K562 (cell line): Measurements from ENCODE around the gene ZDHHC8. TPM values are rescaled to one million over a fixed set of nuclear protein-coding genes. Genes with fewer than 3 reads are reported as not detected.

Source experiments
- ATAC-seq: fragments of 200-7000 bp; cut with Tn5 transposase; 3 replicates; pipeline ENCODE4 v1.9.1; 2020; ENCODE audit warnings: moderate library complexity
- BruUV-seq: library from RNA; stranded (reverse); fragments of 400-500 nt; replicated peaks from 2 replicates; lab custom pipeline; 2021; lab: Mats Ljungman, UMichigan
- CTCF ChIA-PET: fragments of 300-600 bp; formaldehyde crosslinking; extraction: SDS; loops from one replicate; lab custom pipeline; 2021; ENCODE audit warnings: low intra/inter-chr PET ratio; lab: Yijun Ruan, JAX
- POLR2A ChIA-PET: fragments of 300-600, 350-650 bp; sonication (Branson Sonifier 250); formaldehyde crosslinking; extraction: SDS; loops from one replicate; lab custom pipeline; 2021; ENCODE audit warnings: antibody characterized with exemption, inconsistent platforms; lab: Yijun Ruan, JAX
- DNase-seq, 4 experiments: peaks; one replicate each; pipeline versions ENCODE4 v3.0.0 to v3.0.0-alpha.2; 2011 to 2018; ENCODE audit warnings: low spot score in 3 of 4, mixed read lengths in 3 of 4; ENCODE audit errors: extremely low read depth in 1 of 4
- FAIRE-seq: peaks from 2 replicates; lab custom pipeline; 2011; peaks lifted over from hg19 to GRCh38; lab: Jason Lieb, UNC
- H2AFZ ChIP-seq: 2 replicates; pipeline ENCODE4 v1.6.0; 2011; ENCODE audit warnings: low read depth, low read length, control low read depth, inconsistent platforms
- H3K27ac ChIP-seq: fragments of 200-600 bp; 3 replicates; pipeline ENCODE4 v1.8.0; 2011; ENCODE audit warnings: low read depth, mild to moderate bottlenecking, control low read depth, inconsistent platforms, low read length, moderate library complexity, mixed read lengths; ENCODE audit errors: extremely low read depth
- H3K27me3 ChIP-seq, 2 experiments: fragments of 300-600 bp in 1 of 2; 2 replicates in 1 of 2; 3 replicates in 1 of 2; pipeline versions ENCODE4 v1.6.0 to v1.8.0; 2011; ENCODE audit warnings: inconsistent platforms in 2 of 2, low read length in 2 of 2, mild to moderate bottlenecking in 1 of 2, mixed read lengths in 1 of 2, moderate library complexity in 1 of 2; ENCODE audit not compliant: control insufficient read depth in 2 of 2, insufficient read depth in 2 of 2
- H3K36me3 ChIP-seq: fragments of 300-600 bp; 3 replicates; pipeline ENCODE4 v1.8.0; 2011; ENCODE audit warnings: mild to moderate bottlenecking, low read length, inconsistent platforms; ENCODE audit not compliant: control insufficient read depth, insufficient read depth
- H3K4me1 ChIP-seq, 2 experiments: fragments of 200-600 bp in 1 of 2; replicated peaks in 1 of 2; 2 replicates in 1 of 2; 3 replicates in 1 of 2; pipeline versions ENCODE4 v1.5.1 to v1.8.0; 2011; ENCODE audit warnings: inconsistent platforms in 2 of 2, low read length in 2 of 2, mild to moderate bottlenecking in 1 of 2, mixed read lengths in 1 of 2, moderate library complexity in 1 of 2; ENCODE audit not compliant: control insufficient read depth in 2 of 2, insufficient read depth in 2 of 2
- H3K4me2 ChIP-seq: 2 replicates; pipeline ENCODE4 v1.6.1; 2011; ENCODE audit warnings: low read length, control low read depth, inconsistent platforms, mixed read lengths; ENCODE audit not compliant: insufficient read depth
- H3K4me3 ChIP-seq: fragments of 200-600 bp; sonication (generic), shearing (Covaris generic); 2 replicates; pipeline ENCODE4 v1.5.1; 2016; ENCODE audit warnings: control low read depth, inconsistent platforms
- H3K79me2 ChIP-seq: fragments of 200-600 bp; 3 replicates; pipeline ENCODE4 v1.8.0; 2011; ENCODE audit warnings: low read length, inconsistent platforms; ENCODE audit not compliant: control insufficient read depth, insufficient read depth
- H3K9ac ChIP-seq, 2 experiments: 2 replicates each; pipeline versions ENCODE4 v1.6.0 to v1.6.1; 2011; ENCODE audit warnings: low read depth in 2 of 2, low read length in 2 of 2, control low read depth in 1 of 2, inconsistent platforms in 1 of 2, mild to moderate bottlenecking in 1 of 2, mixed read lengths in 1 of 2; ENCODE audit not compliant: insufficient read depth in 1 of 2
- H3K9me1 ChIP-seq: one replicate; pipeline ENCODE4 v1.6.0; 2011; ENCODE audit warnings: inconsistent platforms, mild to moderate bottlenecking, low read length, moderate library complexity; ENCODE audit not compliant: control insufficient read depth, insufficient read depth
- H3K9me3 ChIP-seq: replicated peaks from 2 replicates; pipeline ENCODE4 v1.5.1; 2011; ENCODE audit warnings: low read depth, low read length, inconsistent platforms; ENCODE audit not compliant: control insufficient read depth, insufficient read depth
- H4K20me1 ChIP-seq: replicated peaks from 2 replicates; pipeline ENCODE4 v1.6.1; 2011; ENCODE audit warnings: low read length, inconsistent platforms, mixed read lengths; ENCODE audit not compliant: control insufficient read depth, insufficient read depth
- CAMTA2 ChIP-seq: fragments of 250-450 bp; sonication (Bioruptor Pico); conservative IDR thresholded peaks from 2 replicates; pipeline ENCODE4 v1.5.1; 2022
- DACH1 ChIP-seq: fragments of 450-650 bp; IDR thresholded peaks from 2 replicates; pipeline ENCODE4 v1.6.1; 2018; ENCODE audit not compliant: partially characterized antibody
- IRF2 ChIP-seq: sonication (generic); formaldehyde crosslinking; IDR thresholded peaks from 2 replicates; pipeline ENCODE4 v1.8.1; 2022; ENCODE audit warnings: mild to moderate bottlenecking, missing genetic modification reagents
- PCBP1 ChIP-seq: fragments of 200-400 bp; formaldehyde crosslinking; IDR thresholded peaks from 2 replicates; pipeline ENCODE4 v1.6.1; 2018; ENCODE audit warnings: mild to moderate bottlenecking, low read depth, low read length; ENCODE audit not compliant: poor library complexity, severe bottlenecking
- RFX1 ChIP-seq: fragments of 450-650 bp; IDR thresholded peaks from 2 replicates; pipeline ENCODE4 v1.6.1; 2016; ENCODE audit warnings: mild to moderate bottlenecking, moderate library complexity
- TAF7 ChIP-seq: fragments of 450-650 bp; IDR thresholded peaks from 2 replicates; pipeline ENCODE4 v1.6.1; 2016; ENCODE audit warnings: missing genetic modification characterization, missing compliant biosample characterization
- TFAM ChIP-seq: fragments of 250-450 bp; sonication (Bioruptor Pico); conservative IDR thresholded peaks from 2 replicates; pipeline ENCODE4 v1.5.0; 2021; ENCODE audit warnings: mild to moderate bottlenecking, moderate library complexity
- ZBTB7A ChIP-seq: IDR thresholded peaks from 2 replicates; pipeline ENCODE4 v1.6.1; 2011; ENCODE audit warnings: low read depth, mild to moderate bottlenecking, low read length, moderate library complexity, borderline replicate concordance; ENCODE audit not compliant: control insufficient read depth
- ZFPM2 ChIP-seq: fragments of 250-450 bp; sonication (Bioruptor Pico); IDR thresholded peaks from 2 replicates; pipeline ENCODE4 v1.5.1; 2022; ENCODE audit warnings: mild to moderate bottlenecking
- ZNF121 ChIP-seq: sonication (generic); formaldehyde crosslinking; conservative IDR thresholded peaks from 2 replicates; pipeline ENCODE4 v1.8.0; 2022; ENCODE audit warnings: missing genetic modification reagents
- WGBS: fragments of 100-300 bp; shearing (Covaris generic); methylation state at CpG from one replicate; pipeline ENCODE4 v1.1.6; 2016; ENCODE audit warnings: low coverage, mixed read lengths; ENCODE audit not compliant: insufficient coverage; ENCODE audit errors: missing lambda C conversion rate; 5-methylcytosine and 5-hydroxymethylcytosine counted together
- in situ Hi-C: fragments of 300-500 bp; cut with MboI; formaldehyde crosslinking; loops from 4 replicates; pipeline ENCODE4 v1.15.0; 2018; ENCODE audit warnings: inconsistent platforms, mixed read lengths
- intact Hi-C: fragments of 100-400 bp; cut with micrococcal nuclease; formaldehyde crosslinking; loops from 2 replicates; pipeline ENCODE4 v1.14.2; 2022
- polyA plus RNA-seq, 8 experiments: library from polyadenylated mRNA; depleted of rRNA in 4 of 8; stranded (reverse) in 5 of 8; unstranded in 3 of 8; fragments of >200 nt; fragmentation: Nextera tagmentation in 2 of 8; fragmentation: Illumina TruSeq in 1 of 8; extraction: Ambion mirVana in 2 of 8; extraction: Trizol in 1 of 8; gene quantifications; 2 replicates each; pipeline versions ENCODE4 v1.2.1 to v1.2.3, GENCODE V29; 2011 to 2014; ENCODE audit warnings: inconsistent platforms in 1 of 8, missing spikeins in 1 of 8
- total RNA-seq, 7 experiments: library from RNA; depleted of rRNA in 6 of 7; stranded (reverse); fragments of >200 nt in 6 of 7; fragmentation: Illumina TruSeq in 2 of 7; extraction: Trizol in 2 of 7; gene quantifications; 2 replicates each; pipeline versions ENCODE4 v1.2.1 to v1.2.3, GENCODE V29; 2011 to 2021; ENCODE audit warnings: low replicate concordance in 1 of 7
- TF ChIP-seq, protein P1 (sequence below): fragments of 250-450 bp; sonication (Bioruptor Pico); IDR thresholded peaks from 2 replicates; pipeline ENCODE4 v1.9.0; 2021; ENCODE audit warnings: mild to moderate bottlenecking, inconsistent platforms
- TF ChIP-seq, protein P2 (sequence below), 3 experiments: fragments of 200-800 bp in 1 of 3; sonication (Bioruptor generic) in 1 of 3; sonication (generic) in 1 of 3; formaldehyde crosslinking in 1 of 3; IDR thresholded peaks; 2 replicates each; pipeline versions ENCODE4 v1.6.1 to v1.8.0; 2016 to 2022; ENCODE audit warnings: mild to moderate bottlenecking in 2 of 3, missing compliant biosample characterization in 2 of 3, missing genetic modification characterization in 2 of 3, missing genetic modification reagents in 1 of 3
- TF ChIP-seq, protein P3 (sequence below): conservative IDR thresholded peaks from 2 replicates; pipeline ENCODE4 v1.6.1; 2011; ENCODE audit warnings: low read depth, mild to moderate bottlenecking, low read length; ENCODE audit not compliant: control insufficient read depth

ZDHHC8 gene
- total and polyA plus RNA-seq, 9 of the 15 experiments (the other 6 are each of a cell fraction or from before 2014, with no cell fraction given), result 0.04 to 109 (median 16.4) TPM

DNA sequence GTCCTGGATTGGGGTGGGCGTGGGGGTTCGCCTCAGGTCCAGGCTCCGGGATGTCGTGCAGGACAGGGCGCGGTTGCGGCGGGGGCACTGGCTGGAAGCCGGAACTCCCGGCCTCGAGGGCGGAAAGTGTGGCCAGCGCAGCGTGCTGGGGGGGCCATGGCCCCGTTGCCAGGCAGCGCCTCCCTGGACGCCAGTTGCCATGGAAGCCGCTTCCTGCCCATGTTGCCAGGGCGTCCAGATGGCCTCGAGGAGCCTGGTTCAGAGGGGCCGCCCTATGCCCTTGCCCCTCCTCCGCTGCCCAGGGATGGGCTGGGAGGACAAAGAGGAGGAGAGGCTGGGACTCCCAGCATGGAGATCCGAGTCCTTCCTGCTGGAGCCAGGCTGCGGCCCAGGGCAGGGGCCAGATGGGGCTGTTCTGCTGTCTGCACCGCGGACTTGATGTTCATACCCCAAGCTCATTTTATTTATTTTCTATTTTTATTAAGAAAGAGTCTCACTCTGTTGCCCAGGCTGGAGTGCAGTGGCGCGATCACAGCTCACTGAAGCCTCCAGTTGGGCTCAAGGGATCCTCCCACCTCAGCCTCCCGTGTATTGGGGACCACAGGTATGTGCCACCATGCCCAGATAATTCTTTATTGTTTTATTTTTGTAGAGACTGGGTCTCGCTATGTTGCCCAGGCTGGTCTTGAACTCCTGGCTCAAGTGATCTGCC, 23.9 kb downstream of the ZDHHC8 start:
- ChIA-PET POLR2A (interaction anchor here (0.7 to 1.4 kb wide), 2 partner anchors 38 to 128 kb away, joined by 4 to 5 read pairs; no protein-coding TSS in a partner anchor), CTCF (interaction anchor here (2.0 to 5.5 kb wide), 4 partner anchors 83 to 301 kb away, joined by 17 to 126 read pairs (median 42); partner anchors contain the start of gene RTN4R)
- no peaks in the 10 kb centered on the region for H3K9me1 ChIP-seq
- FAIRE-seq, result no peak
- H3K27me3 ChIP-seq, result peaks cover 33 to 75% of the 10 kb centered on the region in 2 experiments; a peak in 4 of 5 replicates
- no TSS peak for BruUV-seq
- H2AFZ ChIP-seq, result no peak overlapping the region
- DNase-seq, result peak in 2 of 4 experiments; percentile 80 to 86
- H3K9ac ChIP-seq, result peak overlapping the region in 1 of 2 experiments; percentile 29; a peak in 1 of 4 replicates
- H4K20me1 ChIP-seq, result peaks cover 45% of the 10 kb centered on the region
- in situ Hi-C loops, result loop anchor here (5.0 to 25.0 kb wide), 3 partner anchors 137 to 532 kb away; no protein-coding TSS in a partner anchor
- no peak overlapping the region for H3K27ac ChIP-seq
- intact Hi-C loops, result loop anchor here (5.0 to 10.0 kb wide), 2 partner anchors 37 to 259 kb away; no protein-coding TSS in a partner anchor
- ATAC-seq, result peak; percentile 3; the same call in 2 of the 3 replicates
- no peaks in the 10 kb centered on the region for H3K79me2 ChIP-seq
- no peaks in the 10 kb centered on the region for H3K36me3 ChIP-seq
- H3K4me3 ChIP-seq, result no peak overlapping the region
- no peak overlapping the region for H3K4me2 ChIP-seq
- no peaks in the 10 kb centered on the region for H3K9me3 ChIP-seq
- peaks cover 0 to 74% of the 10 kb centered on the region in 2 experiments; a peak in 2 of 5 replicates for H3K4me1 ChIP-seq
- 3% methylated on average over 30 of the region's 30 CpGs for WGBS
- TF ChIP-seq IRF2 (CRISPR knock-in tag) (0 out of 2 replicates have a peak, but pooled peaks have one; percentile 17), DACH1 (no peak), TFAM (CRISPR knock-in tag) (no peak), CAMTA2 (CRISPR knock-in tag) (no peak), ZBTB7A (peak; percentile 33; the same call in 1 of the 2 replicates), RFX1 (peak; percentile 95), ZFPM2 (CRISPR knock-in tag) (no peak), ZNF121 (CRISPR knock-in tag) (peak; percentile 88), PCBP1 (peak; percentile 91), TAF7 (tag) (no peak)
- TF ChIP-seq, protein P1, sequence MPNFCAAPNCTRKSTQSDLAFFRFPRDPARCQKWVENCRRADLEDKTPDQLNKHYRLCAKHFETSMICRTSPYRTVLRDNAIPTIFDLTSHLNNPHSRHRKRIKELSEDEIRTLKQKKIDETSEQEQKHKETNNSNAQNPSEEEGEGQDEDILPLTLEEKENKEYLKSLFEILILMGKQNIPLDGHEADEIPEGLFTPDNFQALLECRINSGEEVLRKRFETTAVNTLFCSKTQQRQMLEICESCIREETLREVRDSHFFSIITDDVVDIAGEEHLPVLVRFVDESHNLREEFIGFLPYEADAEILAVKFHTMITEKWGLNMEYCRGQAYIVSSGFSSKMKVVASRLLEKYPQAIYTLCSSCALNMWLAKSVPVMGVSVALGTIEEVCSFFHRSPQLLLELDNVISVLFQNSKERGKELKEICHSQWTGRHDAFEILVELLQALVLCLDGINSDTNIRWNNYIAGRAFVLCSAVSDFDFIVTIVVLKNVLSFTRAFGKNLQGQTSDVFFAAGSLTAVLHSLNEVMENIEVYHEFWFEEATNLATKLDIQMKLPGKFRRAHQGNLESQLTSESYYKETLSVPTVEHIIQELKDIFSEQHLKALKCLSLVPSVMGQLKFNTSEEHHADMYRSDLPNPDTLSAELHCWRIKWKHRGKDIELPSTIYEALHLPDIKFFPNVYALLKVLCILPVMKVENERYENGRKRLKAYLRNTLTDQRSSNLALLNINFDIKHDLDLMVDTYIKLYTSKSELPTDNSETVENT (CRISPR knock-in tag), result peak; percentile 34; the same call in 1 of the 2 replicates
- TF ChIP-seq, protein P2, sequence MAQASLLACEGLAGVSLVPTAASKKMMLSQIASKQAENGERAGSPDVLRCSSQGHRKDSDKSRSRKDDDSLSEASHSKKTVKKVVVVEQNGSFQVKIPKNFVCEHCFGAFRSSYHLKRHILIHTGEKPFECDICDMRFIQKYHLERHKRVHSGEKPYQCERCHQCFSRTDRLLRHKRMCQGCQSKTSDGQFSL (CRISPR knock-in tag; IDR thresholded peaks at IDR 0.05), result peak; percentile 46; the same call in 1 of the 2 replicates
- TF ChIP-seq, protein P2 (tag; IDR thresholded peaks at IDR 0.05), result no peak
- TF ChIP-seq, protein P3, sequence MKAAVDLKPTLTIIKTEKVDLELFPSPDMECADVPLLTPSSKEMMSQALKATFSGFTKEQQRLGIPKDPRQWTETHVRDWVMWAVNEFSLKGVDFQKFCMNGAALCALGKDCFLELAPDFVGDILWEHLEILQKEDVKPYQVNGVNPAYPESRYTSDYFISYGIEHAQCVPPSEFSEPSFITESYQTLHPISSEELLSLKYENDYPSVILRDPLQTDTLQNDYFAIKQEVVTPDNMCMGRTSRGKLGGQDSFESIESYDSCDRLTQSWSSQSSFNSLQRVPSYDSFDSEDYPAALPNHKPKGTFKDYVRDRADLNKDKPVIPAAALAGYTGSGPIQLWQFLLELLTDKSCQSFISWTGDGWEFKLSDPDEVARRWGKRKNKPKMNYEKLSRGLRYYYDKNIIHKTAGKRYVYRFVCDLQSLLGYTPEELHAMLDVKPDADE, result 0 out of 2 replicates have a peak, but pooled peaks have one; percentile 53
